NCI-H524 treated with DMSO at 0.1 percent for 48 hours (cell line): ENCODE results near the gene ANXA2R.
A peak's percentile ranks its signal among the peaks of the same experiment; 100 is the strongest.
"Not testable (repeated sequence)": the region's sequence is repeated elsewhere in the genome, so short reads cannot be mapped to it uniquely, and the experiment has no call there.

Source experiments
- DNase-seq: peaks from one replicate; lab custom pipeline; 2025; lab: John Stamatoyannopoulos, UW

Gene ANXA2R, protein sequence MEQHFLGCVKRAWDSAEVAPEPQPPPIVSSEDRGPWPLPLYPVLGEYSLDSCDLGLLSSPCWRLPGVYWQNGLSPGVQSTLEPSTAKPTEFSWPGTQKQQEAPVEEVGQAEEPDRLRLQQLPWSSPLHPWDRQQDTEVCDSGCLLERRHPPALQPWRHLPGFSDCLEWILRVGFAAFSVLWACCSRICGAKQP

GRCh38 chr5:43040287-43041098 is at the start of gene ANXA2R:
Gene ANXA2R, minus strand, starts transcription at chr5:43040319. Its CDS starts 273 bp downstream, at chr5:43040046.
- peak; percentile 75 for DNase-seq

GRCh38 chr5:43086118-43086908 is 46.2 kb upstream of the ANXA2R start:
- DNase-seq = not testable (repeated sequence)

GRCh38 chr5:43085453-43085852 is 45.3 kb upstream of the ANXA2R start:
- DNase-seq = no peak

DNA sequence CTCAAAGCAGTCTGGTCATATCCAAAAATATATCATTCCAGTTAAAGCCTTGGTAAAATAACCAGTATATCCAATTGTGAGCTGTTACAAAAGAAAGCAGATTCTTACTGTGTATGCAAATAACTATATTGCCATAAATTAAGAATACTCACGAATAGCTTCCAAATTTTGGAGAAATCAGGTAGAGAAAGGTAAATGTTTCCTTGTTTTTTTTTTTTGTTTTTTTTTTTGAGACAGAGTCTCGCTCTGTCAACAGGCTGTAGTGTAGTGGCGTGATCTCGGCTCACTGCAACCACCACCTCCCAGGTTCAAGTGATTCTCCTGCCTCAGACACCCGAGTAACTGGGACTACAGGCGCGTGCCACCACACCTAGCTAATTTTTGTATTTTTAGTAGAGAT is 44.3 kb upstream of the ANXA2R start:
- DNase-seq = not testable (repeated sequence)

GRCh38 chr5:43081345-43081744 is 41.2 kb upstream of the ANXA2R start:
- DNase-seq = not testable (repeated sequence)

DNA sequence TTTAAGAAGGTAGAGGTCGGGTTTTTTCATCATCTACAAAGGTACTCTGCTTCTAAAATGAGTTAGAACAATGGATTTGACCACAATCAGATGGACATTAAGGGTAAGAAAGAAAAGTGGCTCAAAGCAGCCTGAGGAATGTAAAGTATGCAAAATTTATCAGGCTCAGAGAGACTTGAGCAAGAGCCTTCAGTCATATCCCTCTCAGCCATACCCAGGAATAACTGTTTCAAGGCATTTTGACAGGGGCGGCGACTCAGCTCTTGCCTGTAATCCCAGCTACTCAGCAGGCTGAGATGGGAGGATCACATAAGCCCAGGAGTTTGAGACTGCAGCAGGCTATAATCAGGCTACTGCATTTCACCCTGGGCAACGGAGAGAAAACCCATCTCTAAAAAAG is 38.8 kb upstream of the ANXA2R start:
- DNase-seq = no peak

DNA sequence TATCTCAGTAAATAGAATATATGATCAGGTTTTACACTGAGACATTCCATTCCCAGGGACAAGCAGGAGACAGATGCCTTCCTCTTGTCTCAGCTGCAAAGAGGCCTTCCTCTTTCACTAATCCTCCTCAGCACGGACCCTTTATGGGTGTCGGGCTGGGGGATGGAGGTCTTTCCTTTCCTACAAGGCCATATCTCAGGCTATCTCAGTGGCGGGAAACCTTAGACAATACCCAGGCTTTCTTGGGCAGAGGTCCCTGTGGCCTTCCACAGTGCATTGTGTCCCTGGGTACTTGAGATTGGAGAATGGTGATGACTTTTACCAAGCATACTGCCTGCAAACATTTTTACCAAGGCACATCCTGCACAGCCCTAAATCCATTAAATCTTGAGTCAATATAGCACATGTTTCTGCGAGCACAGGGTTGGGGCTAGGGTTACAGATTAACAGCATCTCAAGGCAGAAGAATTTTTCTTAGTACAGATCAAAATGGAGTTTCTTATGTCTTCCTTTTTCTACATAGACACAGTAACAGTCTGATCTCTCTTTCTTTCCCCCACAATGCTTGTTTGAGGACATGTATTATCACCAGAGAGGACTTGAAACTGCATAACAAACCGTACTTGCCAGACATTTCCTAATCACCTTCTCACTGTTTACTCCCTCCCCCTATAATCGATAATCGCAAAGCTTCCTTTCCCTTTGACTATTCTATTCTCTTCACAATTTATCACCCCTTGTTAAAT is 37.5 kb upstream of the ANXA2R start:
- not testable (repeated sequence) for DNase-seq

DNA sequence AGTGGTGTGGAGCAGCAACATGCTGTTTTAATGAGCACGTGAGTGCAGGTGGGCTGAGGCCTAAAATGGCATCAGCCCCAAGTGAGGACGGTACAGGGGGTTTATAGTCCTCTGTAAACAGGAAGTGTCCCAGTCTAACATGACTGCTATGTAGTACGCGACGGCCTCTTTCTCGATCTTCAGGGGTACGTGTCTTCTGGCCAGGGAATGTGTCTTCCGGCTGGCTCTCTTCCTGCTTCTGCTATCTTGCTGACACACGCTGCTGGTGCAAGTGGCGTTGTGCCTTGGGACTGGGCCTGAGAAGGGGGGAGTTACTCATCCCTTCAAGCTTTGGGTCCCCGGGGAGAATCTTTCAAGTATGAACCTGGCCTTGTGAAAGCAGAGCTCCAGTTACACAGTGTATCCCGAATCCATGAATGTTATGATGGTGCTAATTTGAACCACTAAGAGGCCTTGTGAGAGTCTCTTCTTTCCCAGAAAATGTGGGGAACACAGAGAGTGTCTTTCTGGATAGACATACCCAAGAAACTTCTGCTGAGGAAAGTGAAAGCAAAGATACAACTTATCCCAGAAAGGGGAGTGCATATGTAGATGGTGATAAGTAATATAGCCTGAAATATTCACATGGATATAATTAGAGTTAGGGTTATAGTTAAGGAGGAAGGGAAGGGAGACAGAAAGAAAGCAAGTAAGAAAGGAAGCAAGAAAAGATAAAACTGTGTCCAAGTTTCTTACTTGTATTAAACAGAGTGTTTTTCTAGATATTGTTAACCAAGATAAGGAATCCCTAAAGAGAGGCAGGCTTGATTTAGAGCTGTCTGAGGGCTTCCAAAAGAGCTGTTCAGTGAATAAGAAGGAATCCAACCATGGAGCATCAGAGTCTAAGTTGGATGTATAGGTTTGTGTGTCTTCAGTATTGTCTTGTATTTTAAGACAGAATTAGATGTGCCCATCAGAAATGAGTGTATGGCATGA is 35.5 kb upstream of the ANXA2R start:
- no peak for DNase-seq

- DNase-seq = no peak
Observed at GRCh38 chr5:43074987-43075318, 34.8 kb upstream of the ANXA2R start.

GRCh38 chr5:43073597-43074546 is 33.8 kb upstream of the ANXA2R start:
- DNase-seq = peak; percentile 12

DNA sequence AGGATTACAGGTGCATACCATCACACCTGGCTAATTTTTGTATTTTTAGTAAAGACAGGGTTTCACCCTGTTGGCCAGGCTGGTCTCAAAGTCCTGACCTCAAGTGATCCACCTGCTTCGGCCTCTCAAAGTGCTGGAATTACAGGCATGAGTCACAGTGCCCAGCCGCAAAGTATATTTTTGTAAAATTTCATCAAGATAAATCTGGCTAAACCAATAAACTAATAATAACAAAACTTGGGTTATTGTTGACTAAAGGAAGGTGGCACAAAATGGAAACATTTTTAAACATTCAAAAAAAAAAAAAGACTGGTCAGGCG is 29.2 kb upstream of the ANXA2R start:
- not testable (repeated sequence) for DNase-seq

- no peak for DNase-seq
Observed at GRCh38 chr5:43068037-43068436, 27.9 kb upstream of the ANXA2R start.

- DNase-seq = peak; percentile 62
Observed at GRCh38 chr5:43066799-43067741, 27.0 kb upstream of the ANXA2R start.

GRCh38 chr5:43065948-43066798 is 26.1 kb upstream of the ANXA2R start:
- peak; percentile 56 for DNase-seq

DNA sequence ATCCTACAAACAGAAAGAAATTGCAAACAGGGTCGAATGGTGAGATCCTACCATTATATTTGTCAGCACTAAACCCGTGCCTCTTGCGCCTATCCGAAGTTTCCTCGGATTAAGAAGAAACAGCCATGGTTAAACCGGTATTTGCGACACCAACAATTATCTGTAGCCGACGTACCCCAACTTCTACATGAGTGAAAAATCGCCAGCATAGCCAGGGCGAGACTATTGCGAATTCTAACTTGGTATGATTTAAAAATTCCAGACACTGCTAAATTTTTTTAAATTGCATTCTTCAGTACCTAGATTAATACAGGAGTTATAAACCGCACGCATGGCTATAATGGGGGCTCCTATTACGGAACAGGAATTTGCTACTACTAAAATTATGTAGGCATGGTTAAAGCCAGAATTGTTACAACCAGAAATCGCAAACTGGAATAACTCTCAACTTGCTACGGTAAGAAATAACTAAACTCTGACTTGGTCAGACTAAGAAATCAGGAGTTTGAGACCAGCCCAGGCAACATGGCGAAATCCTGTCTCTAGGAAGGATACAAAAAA is 25.3 kb upstream of the ANXA2R start:
- no peak for DNase-seq

DNA sequence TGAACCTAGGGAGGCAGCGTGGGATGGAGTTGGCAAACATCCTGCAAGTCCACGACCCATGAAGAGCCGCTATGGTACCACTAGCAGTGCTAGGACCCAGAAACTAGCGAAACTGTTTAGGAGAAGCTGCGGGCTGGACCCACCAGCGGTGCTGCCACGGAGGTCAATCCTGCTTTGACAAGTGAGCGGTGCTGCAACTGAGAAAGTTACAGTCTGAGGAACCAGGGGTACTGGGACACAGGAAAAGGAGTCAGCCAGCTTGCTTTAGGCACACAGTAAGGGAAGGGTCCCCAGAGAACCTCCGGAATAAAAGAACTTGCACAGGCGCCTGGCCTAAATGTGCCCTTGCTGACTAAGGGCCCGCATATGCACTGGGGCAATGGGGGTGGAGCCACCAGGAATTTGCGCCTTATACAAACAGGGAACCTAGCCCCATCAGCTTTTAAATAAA is 23.6 kb upstream of the ANXA2R start:
- DNase-seq = no peak

GRCh38 chr5:43061352-43062075 is 21.4 kb upstream of the ANXA2R start:
- no peak for DNase-seq
